GM12878 (cell line): ENCODE data around the gene CCR7. TPM values are rescaled to one million over a fixed set of nuclear protein-coding genes. Genes with fewer than 3 reads are reported as not detected.
A peak's percentile ranks its signal among the peaks of the same experiment; 100 is the strongest.

Experiments used
- ATAC-seq: fragments of 200-7000 bp; cut with Tn5 transposase; 3 replicates; pipeline ENCODE4 v1.9.1; 2020; ENCODE audit warnings: mild to moderate bottlenecking, moderate library complexity
- BruUV-seq: library from RNA; stranded (reverse); fragments of 400-500 nt; replicated peaks from 2 replicates; lab custom pipeline; 2021; lab: Mats Ljungman, UMichigan
- CTCF ChIA-PET: fragments of 300-600 bp; sonication (Branson Sonifier 250); formaldehyde crosslinking; extraction: SDS; loops from one replicate; lab custom pipeline; 2021; ENCODE audit warnings: inconsistent platforms; lab: Yijun Ruan, JAX
- POLR2A ChIA-PET: fragments of 350-600 bp; formaldehyde crosslinking; extraction: SDS; loops from one replicate; lab custom pipeline; 2021; ENCODE audit warnings: inconsistent platforms; lab: Charles Lee
- RAD21 ChIA-PET: fragments of 300-600 bp; sonication (Branson Sonifier 250); formaldehyde crosslinking; loops from one replicate; lab custom pipeline; 2023; ENCODE audit warnings: antibody characterized with exemption; ENCODE audit not compliant: unreplicated experiment; lab: Charles Lee
- SMC1A ChIA-PET: fragments of 300-600 bp; sonication (Branson Sonifier 250); formaldehyde crosslinking; loops from one replicate; lab custom pipeline; 2023; ENCODE audit not compliant: unreplicated experiment, uncharacterized antibody; lab: Charles Lee
- DNase-seq: peaks from one replicate; pipeline ENCODE4 v3.0.0-alpha.2; 2011; ENCODE audit warnings: low read depth, low spot score
- FAIRE-seq: peaks from 3 replicates; lab custom pipeline; 2011; peaks lifted over from hg19 to GRCh38; lab: Jason Lieb, UNC
- H2AFZ ChIP-seq: 2 replicates; pipeline ENCODE4 v1.6.0; 2011; ENCODE audit warnings: low read depth, low read length, control low read depth; ENCODE audit not compliant: control insufficient read depth
- H3K27ac ChIP-seq: 2 replicates; pipeline ENCODE4 v1.5.1; 2011; ENCODE audit warnings: control low read depth; ENCODE audit not compliant: control insufficient read depth, insufficient read depth
- H3K27me3 ChIP-seq, 2 experiments: replicated peaks in 1 of 2; 2 replicates each; pipeline versions ENCODE4 v1.6.0 to v1.6.1; 2011; ENCODE audit warnings: low read length in 1 of 2; ENCODE audit not compliant: control insufficient read depth in 2 of 2, insufficient read depth in 2 of 2
- H3K36me3 ChIP-seq, 2 experiments: 2 replicates each; pipeline ENCODE4 v1.5.1; 2011; ENCODE audit warnings: low read length in 1 of 2; ENCODE audit not compliant: control insufficient read depth in 2 of 2, insufficient read depth in 2 of 2
- H3K4me1 ChIP-seq: 2 replicates; pipeline ENCODE4 v1.6.1; 2011; ENCODE audit warnings: mild to moderate bottlenecking, low read length, moderate library complexity, mixed read lengths; ENCODE audit not compliant: control insufficient read depth, insufficient read depth
- H3K4me2 ChIP-seq: 2 replicates; pipeline ENCODE4 v1.6.0; 2011; ENCODE audit warnings: control low read depth; ENCODE audit not compliant: control insufficient read depth, insufficient read depth
- H3K4me3 ChIP-seq: fragments of 200-600 bp; sonication (generic); 2 replicates; pipeline ENCODE4 v1.5.1; 2016
- H3K79me2 ChIP-seq: 2 replicates; pipeline ENCODE4 v1.6.0; 2011; ENCODE audit warnings: low read length; ENCODE audit not compliant: control insufficient read depth, insufficient read depth
- H3K9ac ChIP-seq: 2 replicates; pipeline ENCODE4 v1.8.0; 2011; ENCODE audit warnings: low read length, control low read depth, mixed read lengths; ENCODE audit not compliant: control insufficient read depth, insufficient read depth
- H3K9me3 ChIP-seq: replicated peaks from 3 replicates; pipeline ENCODE4 v1.5.1; 2011; ENCODE audit warnings: mild to moderate bottlenecking, low read length; ENCODE audit not compliant: control insufficient read depth, insufficient read depth
- H4K20me1 ChIP-seq: 2 replicates; pipeline ENCODE4 v1.6.0; 2011; ENCODE audit not compliant: control insufficient read depth, insufficient read depth
- BCLAF1 ChIP-seq: fragments of 450-650 bp; IDR thresholded peaks from 2 replicates; pipeline ENCODE4 v1.6.1; 2017; ENCODE audit warnings: antibody characterized with exemption, mild to moderate bottlenecking, moderate library complexity
- CBFB ChIP-seq: IDR thresholded peaks from 2 replicates; pipeline ENCODE4 v1.6.1; 2016; ENCODE audit warnings: antibody characterized with exemption, low read depth
- CBX5 ChIP-seq: sonication (generic); IDR thresholded peaks from 2 replicates; pipeline ENCODE4 v1.6.1; 2016; ENCODE audit warnings: low read depth, moderate library complexity, mild to moderate bottlenecking, inconsistent platforms
- CEBPZ ChIP-seq: fragments of 150-350 bp; IDR thresholded peaks from 2 replicates; pipeline ENCODE4 v1.6.1; 2016; ENCODE audit warnings: low read depth, low read length
- CTCF ChIP-seq, 3 experiments: IDR thresholded peaks in 2 of 3; conservative IDR thresholded peaks in 1 of 3; 2 replicates each; pipeline ENCODE4 v1.5.1; 2011; ENCODE audit warnings: low read depth in 3 of 3, low read length in 3 of 3, mild to moderate bottlenecking in 3 of 3, control low read depth in 2 of 3, moderate library complexity in 2 of 3, inconsistent platforms in 1 of 3, mixed read lengths in 1 of 3; ENCODE audit not compliant: control insufficient read depth in 2 of 3, insufficient read depth in 1 of 3; ENCODE audit errors: extremely low read depth in 1 of 3
- ELK1 ChIP-seq: IDR thresholded peaks from 2 replicates; pipeline ENCODE4 v1.6.1; 2012; ENCODE audit warnings: low read depth, low read length, improper control_type of control experiment
- GATAD2B ChIP-seq: fragments of 450-650 bp; conservative IDR thresholded peaks from 2 replicates; pipeline ENCODE4 v1.6.1; 2017; ENCODE audit warnings: low read depth, mild to moderate bottlenecking, moderate library complexity
- IRF4 ChIP-seq: IDR thresholded peaks from 2 replicates; pipeline ENCODE4 v1.6.1; 2011; ENCODE audit warnings: low read depth, low read length
- NBN ChIP-seq: fragments of 450-650 bp; IDR thresholded peaks from 2 replicates; pipeline ENCODE4 v1.6.1; 2016
- NFYA ChIP-seq: IDR thresholded peaks from 2 replicates; pipeline ENCODE4 v1.6.1; 2011; ENCODE audit warnings: low read depth, mild to moderate bottlenecking, low read length, improper control_type of control experiment, borderline replicate concordance
- PAX5 ChIP-seq: IDR thresholded peaks from 2 replicates; pipeline ENCODE4 v1.6.1; 2011; ENCODE audit warnings: low read depth, low read length, borderline replicate concordance
- POLR2AphosphoS5 ChIP-seq: IDR thresholded peaks from 2 replicates; pipeline ENCODE4 v1.6.1; 2011; ENCODE audit warnings: mild to moderate bottlenecking, low read length, inconsistent platforms
- POU2F2 ChIP-seq: IDR thresholded peaks from 3 replicates; pipeline ENCODE4 v1.6.1; 2011; ENCODE audit warnings: low read depth, mild to moderate bottlenecking, low read length, borderline replicate concordance
- SMAD5 ChIP-seq: IDR thresholded peaks from 2 replicates; pipeline ENCODE4 v1.6.1; 2016; ENCODE audit warnings: antibody characterized with exemption, low read depth
- WGBS: methylation state at CpG from one replicate; pipeline ENCODE4 v1.1.6; 2016; ENCODE audit warnings: low lambda C conversion rate; ENCODE audit not compliant: insufficient replicate concordance, insufficient coverage; ENCODE audit errors: missing lambda C conversion rate; 5-methylcytosine and 5-hydroxymethylcytosine counted together
- in situ Hi-C: fragments of 300-500 bp; cut with MboI; formaldehyde crosslinking; loops from 9 replicates; pipeline ENCODE4 v1.14.3; 2018; ENCODE audit warnings: mixed read lengths
- intact Hi-C: fragments of 100-400 bp; cut with micrococcal nuclease; formaldehyde crosslinking; loops from one replicate; pipeline ENCODE4 v1.14.2; 2022; ENCODE audit not compliant: unreplicated experiment
- polyA plus RNA-seq, 11 experiments: library from polyadenylated mRNA; depleted of rRNA in 4 of 11; unstranded in 6 of 11; stranded (reverse) in 5 of 11; fragments of >200 nt; fragmentation: Nextera tagmentation in 4 of 11; fragmentation: Illumina TruSeq in 1 of 11; extraction: Ambion mirVana in 4 of 11; extraction: Trizol in 1 of 11; gene quantifications; 1 replicate in 1 of 11; 2 replicates in 10 of 11; pipeline versions ENCODE4 v1.2.1 to v1.2.3, GENCODE V29; 2011 to 2016; ENCODE audit warnings: inconsistent platforms in 2 of 11, missing spikeins in 2 of 11, low read depth in 1 of 11
- total RNA-seq, 4 experiments: library from RNA; depleted of rRNA in 3 of 4; stranded (reverse); fragments of >200 nt in 3 of 4; fragmentation: Illumina TruSeq in 1 of 4; extraction: Trizol in 1 of 4; gene quantifications; 2 replicates each; pipeline versions ENCODE4 v1.2.1 to v1.2.3, GENCODE V29; 2013 to 2021

The CCR7 gene
- total and polyA plus RNA-seq, 10 of the 15 experiments (the other 5 are each of a cell fraction or from before 2014, with no cell fraction given), result 131 to 1,171 (median 260) TPM

GRCh38 chr17:40554646-40555295 is 10.5 kb downstream of the CCR7 start:
- RAD21 ChIA-PET, result interaction anchor here (0.6 to 21.1 kb wide), 9 partner anchors 17 to 189 kb away, joined by 3 to 514 read pairs (median 5); no protein-coding TSS in a partner anchor
- H3K27ac ChIP-seq, result no peak overlapping the region
- CTCF ChIA-PET, result interaction anchor here (0.6 to 12.8 kb wide), 10 partner anchors 8 to 137 kb away, joined by 3 to 318 read pairs (median 4); partner anchors contain the start of gene TOP2A
- H4K20me1 ChIP-seq, result peaks cover 5% of the 10 kb centered on the region
- peaks cover 24 to 56% of the 10 kb centered on the region in 2 experiments; a peak in 3 of 4 replicates for H3K36me3 ChIP-seq
- WGBS, result 86% methylated on average over 27 of the region's 27 CpGs
- FAIRE-seq, result no peak
- H2AFZ ChIP-seq, result no peak overlapping the region
- SMC1A ChIA-PET, result interaction anchor here (0.9 to 21.2 kb wide), 12 partner anchors 8 to 173 kb away, joined by 3 to 430 read pairs (median 6); no protein-coding TSS in a partner anchor
- no peaks in the 10 kb centered on the region for H3K27me3 ChIP-seq
- BruUV-seq, result no TSS peak
- peak overlapping the region; percentile 36; the same call in 1 of the 2 replicates for H3K4me2 ChIP-seq
- intact Hi-C loops, result no loop called here
- no peak; the same call in 2 of the 3 replicates for ATAC-seq
- no peaks in the 10 kb centered on the region for H3K9me3 ChIP-seq
- POLR2A ChIA-PET, result interaction anchor here (1.3 to 5.4 kb wide), 13 partner anchors 8 to 244 kb away, joined by 3 to 39 read pairs (median 7); partner anchors contain the start of gene CCR7
- peaks cover 27% of the 10 kb centered on the region for H3K4me1 ChIP-seq
- H3K79me2 ChIP-seq, result peaks cover 6% of the 10 kb centered on the region
- in situ Hi-C loops, result no loop called here
- H3K4me3 ChIP-seq, result no peak overlapping the region
- no peak overlapping the region for H3K9ac ChIP-seq
- no peak for DNase-seq
- TF ChIP-seq CBX5 (no peak), CTCF (IDR thresholded peaks at IDR 0.05 in 2 of 3, conservative IDR thresholded peaks at IDR 0.05 in 1 of 3; ENCODE audit: control insufficient read depth in 2 of 3, extremely low read depth in 1 of 3, insufficient read depth in 1 of 3, low read depth in 3 of 3, low read length in 3 of 3) (peak; percentile 4 to 11 (median 8); a peak in 1 of 6 replicates), IRF4 (no peak), PAX5 (no peak), CBFB (peak; percentile 15; the same call in 1 of the 2 replicates), NFYA (no peak), SMAD5 (no peak), BCLAF1 (no peak), ELK1 (no peak), GATAD2B (no peak), CEBPZ (no peak), NBN (no peak), POU2F2 (no peak), POLR2AphosphoS5 (no peak; the same call in 1 of the 2 replicates)
